ENCODE results near the gene RPL37.

- TF ChIP-seq CTCF (IDR thresholded peaks at IDR 0.05; ENCODE audit: extremely low read depth in 1 of 2, insufficient read depth in 1 of 2, low read depth in 1 of 2, low read length in 2 of 2) (no peak), POLR2AphosphoS5 (IDR thresholded peaks at IDR 0.05; ENCODE audit: insufficient read depth, low read depth, low read length) (no peak)
Measured at GRCh38 chr5:40801771-40802562, 33.1 kb downstream of the RPL37 start.
